ENCODE data around the gene MGRN1. TPM values are rescaled to one million over a fixed set of nuclear protein-coding genes. Genes with fewer than 3 reads are reported as not detected.

Gene MGRN1
- total RNA-seq, 4 donors from 2014 or later, result 49.1 to 127 (median 79.5) TPM

GRCh38 chr16:4615384-4616046 is 9.1 kb upstream of the MGRN1 start:
- intact Hi-C loops (cut with DNase I; ENCODE audit: low total_unique reads) (no loop called here), in situ Hi-C loops (cut with MboI; ENCODE audit: low pct_ligation_motif_present in 1 of 4, low pct_unique_long_range_greater_than_20kb in 1 of 4, low sequenced_read_pairs in 3 of 4) (no loop called here)
- Histone ChIP-seq H3K4me3 (peak overlapping the region in 3 of 4 donors; percentile 78 to 96 (median 88)), H3K9me3 (no peaks in the 10 kb centered on the region), H3K36me3 (no peaks in the 10 kb centered on the region), H3K27me3 (no peaks in the 10 kb centered on the region), H3K27ac (peak overlapping the region; percentile 91 to 99 (median 98)), H3K4me1 (peaks cover 25 to 64% (median 50%) of the 10 kb centered on the region in 4 donors)
- 89% methylated on average over 39 of the region's 39 CpGs; no CpG with 5 or more reads in 1 of the 2 donors for WGBS, 2 donors (ENCODE audit: low coverage in 1 of 2)
- TF ChIP-seq POLR2AphosphoS5 (IDR thresholded peaks at IDR 0.05), result no peak
- no peak for TF ChIP-seq EP300 (IDR thresholded peaks at IDR 0.05; ENCODE audit: low read depth)
- no peak for TF ChIP-seq POLR2A (IDR thresholded peaks at IDR 0.05)
- no peak for TF ChIP-seq CTCF (IDR thresholded peaks at IDR 0.05)
- peak; percentile 37 for DNase-seq

GRCh38 chr16:4616047-4616811 is 8.4 kb upstream of the MGRN1 start:
- Histone ChIP-seq H3K27me3 (no peaks in the 10 kb centered on the region), H3K4me1 (peaks cover 25 to 64% (median 45%) of the 10 kb centered on the region in 4 donors), H3K9me3 (no peaks in the 10 kb centered on the region), H3K4me3 (peak overlapping the region; percentile 37 to 78 (median 48)), H3K36me3 (no peaks in the 10 kb centered on the region), H3K27ac (peak overlapping the region; percentile 91 to 99 (median 98))
- TF ChIP-seq POLR2A (IDR thresholded peaks at IDR 0.05) (peak; percentile 92), EP300 (IDR thresholded peaks at IDR 0.05; ENCODE audit: low read depth) (peak; percentile 61), CTCF (IDR thresholded peaks at IDR 0.05) (peak in 4 of 5 experiments; percentile 11 to 43 (median 30)), POLR2AphosphoS5 (IDR thresholded peaks at IDR 0.05) (peak; percentile 68 to 95 (median 95))
- peak; percentile 100 for DNase-seq
- intact Hi-C loops (cut with DNase I; ENCODE audit: low total_unique reads) (no loop called here), in situ Hi-C loops (cut with MboI; ENCODE audit: low pct_ligation_motif_present in 1 of 4, low pct_unique_long_range_greater_than_20kb in 1 of 4, low sequenced_read_pairs in 3 of 4) (no loop called here)
- 0% methylated on average over 33 of the region's 57 CpGs; no CpG with 5 or more reads in 1 of the 2 donors for WGBS, 2 donors (ENCODE audit: low coverage in 1 of 2)

GRCh38 chr16:4617880-4618279 is 6.7 kb upstream of the MGRN1 start:
- no peaks in the 10 kb centered on the region for H3K9me3 ChIP-seq
- H3K27ac ChIP-seq, result peak overlapping the region in 3 of 4 donors; percentile 98 to 99 (median 98)
- TF ChIP-seq CTCF (IDR thresholded peaks at IDR 0.05) (no peak), POLR2AphosphoS5 (IDR thresholded peaks at IDR 0.05) (no peak), POLR2A (IDR thresholded peaks at IDR 0.05) (no peak), EP300 (IDR thresholded peaks at IDR 0.05; ENCODE audit: low read depth) (no peak)
- H3K4me1 ChIP-seq, result peaks cover 18 to 48% (median 34%) of the 10 kb centered on the region in 4 donors
- intact Hi-C loops (cut with DNase I; ENCODE audit: low total_unique reads) (no loop called here), in situ Hi-C loops (cut with MboI; ENCODE audit: low pct_ligation_motif_present in 1 of 4, low pct_unique_long_range_greater_than_20kb in 1 of 4, low sequenced_read_pairs in 3 of 4) (no loop called here)
- H3K4me3 ChIP-seq, result no peak overlapping the region
- no peaks in the 10 kb centered on the region for H3K36me3 ChIP-seq
- no peaks in the 10 kb centered on the region for H3K27me3 ChIP-seq
- 89% methylated on average over 8 of the region's 8 CpGs; no CpG with 5 or more reads in 1 of the 2 donors for WGBS, 2 donors (ENCODE audit: low coverage in 1 of 2)
- no peak for DNase-seq
